Activated T-helper 1 cell treated with Interleukin-2 at 50 U/mL for 16 hours (primary cell): ENCODE measurements around the gene CPVL.
A peak's percentile ranks its signal among the peaks of the same experiment; 100 is the strongest.

Experiments
- DNase-seq: peaks from one replicate; pipeline ENCODE4 v3.0.0-alpha.2; 2020; ENCODE audit warnings: low read depth

CPVL gene

DNA sequence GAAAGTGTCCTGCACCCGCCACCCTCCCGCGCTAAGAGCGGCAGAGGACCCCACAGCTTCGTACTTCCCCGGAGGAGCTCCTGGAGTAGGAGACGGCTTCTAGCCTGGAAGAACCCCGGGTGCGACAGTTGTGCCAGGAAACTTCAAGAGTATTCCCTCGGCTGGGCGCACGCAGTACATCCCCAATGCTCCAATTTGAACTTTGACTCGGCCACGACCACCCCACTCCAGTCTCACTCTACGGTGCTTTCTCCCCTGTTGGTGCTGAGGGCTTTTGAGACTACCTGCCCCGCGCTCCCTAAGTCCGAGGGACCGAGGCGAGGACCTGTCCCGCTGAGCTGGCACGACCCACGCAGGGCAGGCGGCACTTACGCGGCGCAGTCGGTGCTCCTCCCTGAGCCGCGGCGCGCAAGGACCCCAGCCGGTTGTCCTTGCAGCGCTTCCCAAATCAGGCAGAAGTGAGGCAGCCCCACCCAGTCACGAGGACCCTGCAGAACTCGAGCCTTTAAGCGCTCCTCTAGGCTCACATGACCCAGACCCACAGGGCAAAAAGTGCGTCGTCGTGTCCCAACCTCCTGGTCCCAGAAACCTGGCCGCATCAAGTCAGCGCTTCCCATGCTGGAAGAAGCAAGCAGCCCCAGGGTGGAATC is at the start of gene CPVL:
Gene CPVL (minus strand): TSS at position 481 of the 650 bp plus-strand sequence. CDS start 25,476 bp downstream, outside the sequence.
- no peak for DNase-seq

DNA sequence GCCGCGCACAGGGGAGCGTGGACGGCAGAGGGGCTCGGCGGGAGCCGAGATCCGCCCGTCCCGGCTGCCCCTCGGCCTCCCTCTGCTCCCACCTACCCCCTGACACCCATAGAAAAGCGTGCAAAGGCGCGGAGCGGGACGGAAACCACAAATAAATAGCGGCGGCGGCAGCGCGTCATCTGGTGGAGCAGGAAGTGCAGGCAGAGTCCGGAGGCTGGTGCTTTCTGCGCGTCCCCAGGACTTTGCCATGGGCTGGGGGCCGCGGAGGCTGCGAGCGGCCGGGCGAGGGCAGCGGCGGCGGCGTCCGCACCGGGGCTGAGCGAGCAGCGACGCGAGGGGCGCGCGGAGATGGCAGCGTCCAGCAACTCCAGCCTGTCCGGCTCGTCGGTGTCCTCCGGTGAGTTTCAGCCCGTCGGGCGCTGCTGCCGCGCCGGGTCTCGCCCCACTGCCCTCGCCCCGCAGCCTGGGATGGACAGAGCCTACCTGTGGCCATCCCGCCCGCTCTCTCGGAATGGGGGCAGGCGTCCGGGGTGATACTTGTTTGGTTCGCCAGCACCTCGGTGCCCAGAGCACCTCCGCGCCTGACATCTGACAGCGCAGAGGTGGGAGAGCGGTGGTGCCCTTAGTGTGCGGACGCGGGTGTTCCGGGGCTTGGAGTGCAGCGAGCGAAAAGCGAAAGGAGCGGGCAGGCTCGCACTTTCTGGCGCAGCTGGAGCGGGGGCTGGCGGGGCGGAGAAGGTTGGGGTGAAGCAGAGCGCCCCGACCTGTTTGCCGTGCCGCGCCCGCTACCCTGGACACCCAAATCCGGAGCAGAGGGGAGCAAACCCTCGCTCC is 48.5 kb upstream of the CPVL start, which contains the start of gene CHN2:
Gene CHN2 (plus strand): TSS at position 182 of the 834 bp plus-strand sequence.
- DNase-seq: peak; percentile 25

DNA sequence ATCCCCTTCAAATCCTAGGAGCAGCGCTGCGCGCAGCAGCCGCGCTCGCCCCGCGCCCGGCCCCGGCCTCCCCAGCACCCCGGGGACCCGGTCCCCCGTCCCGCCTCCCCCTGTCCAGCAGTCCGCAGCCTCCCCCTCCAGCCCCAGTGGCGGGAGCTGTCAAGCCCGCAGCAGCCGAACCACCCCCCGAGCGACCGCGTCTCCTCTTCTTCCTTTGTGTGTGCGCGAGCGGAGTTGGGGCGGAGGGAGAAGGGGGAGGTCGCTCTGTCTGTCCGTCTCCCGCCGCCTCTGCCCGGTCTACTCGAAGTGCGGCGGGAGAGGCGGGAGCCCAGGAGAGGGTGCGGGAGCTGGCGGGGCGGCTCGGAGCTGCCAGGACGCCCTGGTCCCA is 47.9 kb upstream of the CPVL start:
- no peak for DNase-seq

DNA sequence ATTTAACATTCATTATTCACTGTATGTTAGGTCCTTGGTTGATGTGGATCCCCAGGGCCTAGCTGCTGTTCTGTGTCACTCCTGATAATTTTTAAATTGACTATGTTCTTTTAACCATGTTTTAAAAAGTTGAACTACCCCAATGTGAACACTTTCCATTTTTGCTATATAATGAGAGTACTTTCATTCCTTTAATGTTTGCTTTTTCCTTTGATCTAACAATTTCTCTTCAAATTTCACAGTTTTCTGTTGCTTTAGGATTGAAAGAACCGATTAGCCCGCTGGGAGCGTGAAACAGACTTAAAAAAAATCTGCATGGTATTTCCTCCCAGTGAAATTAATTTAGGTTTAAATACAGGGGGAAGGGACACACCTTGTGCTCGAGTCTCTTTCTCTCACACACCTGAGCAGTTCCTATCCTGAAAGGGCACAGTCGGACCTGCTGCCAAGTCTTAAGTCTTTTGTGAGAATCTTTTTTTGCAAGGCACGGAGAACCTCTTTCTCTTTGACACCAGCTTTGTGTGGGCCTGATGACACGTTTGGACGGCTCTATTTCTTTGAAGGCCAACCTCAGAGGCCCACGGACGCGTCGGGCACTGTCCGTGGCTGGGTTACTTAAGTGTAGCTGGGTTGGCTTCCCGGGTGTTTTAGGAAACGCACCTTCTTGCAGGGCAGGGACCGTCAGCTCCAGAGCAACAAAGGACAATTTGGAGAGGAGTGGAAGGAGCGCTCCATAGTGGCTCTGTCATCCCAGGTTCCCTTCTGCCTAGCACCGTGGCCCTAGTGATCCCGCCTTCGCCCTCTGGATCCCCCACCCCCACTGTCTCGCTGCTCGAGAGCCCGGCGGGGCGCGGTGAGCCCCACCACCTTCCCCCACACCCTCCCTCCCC is 47.2 kb upstream of the CPVL start:
- DNase-seq: no peak

DNA sequence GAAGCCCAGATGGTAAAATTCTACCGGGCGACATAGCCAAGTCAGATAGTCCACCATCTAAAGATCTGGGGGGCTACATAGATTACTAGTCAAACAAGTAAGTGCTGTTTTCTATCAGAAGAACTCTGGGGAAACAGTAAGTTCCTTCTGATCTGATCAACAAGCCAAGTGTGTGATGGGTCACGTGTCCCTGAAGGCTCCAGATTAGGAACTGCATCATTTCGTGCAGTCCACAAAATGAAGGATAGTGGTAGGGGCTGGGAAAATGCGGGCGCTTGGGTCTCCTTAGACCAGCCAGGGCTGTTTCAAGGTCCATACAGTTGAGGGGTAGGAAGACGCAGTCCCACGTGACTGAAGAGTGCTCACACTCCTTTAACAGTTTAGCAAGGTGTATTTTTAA is 46.5 kb upstream of the CPVL start:
- DNase-seq: no peak

DNA sequence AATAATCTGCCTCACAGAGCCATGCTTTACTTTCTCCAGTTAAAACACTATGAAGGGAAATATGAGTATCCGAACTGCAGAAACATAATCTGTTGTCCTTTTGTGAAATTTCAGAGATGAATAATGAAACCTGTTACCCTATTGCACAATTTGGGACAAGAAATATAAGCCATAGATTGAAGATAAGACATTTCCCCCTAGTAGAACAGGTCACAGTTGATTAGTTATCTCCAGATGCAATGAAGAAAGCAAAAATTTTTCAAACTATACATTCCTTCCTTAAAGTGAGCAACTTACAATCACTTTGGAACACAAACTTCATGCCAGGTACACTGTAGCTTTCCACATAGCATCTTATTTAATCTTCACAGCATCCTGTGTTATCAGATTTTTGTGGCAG is 46.0 kb upstream of the CPVL start:
- no peak for DNase-seq

DNA sequence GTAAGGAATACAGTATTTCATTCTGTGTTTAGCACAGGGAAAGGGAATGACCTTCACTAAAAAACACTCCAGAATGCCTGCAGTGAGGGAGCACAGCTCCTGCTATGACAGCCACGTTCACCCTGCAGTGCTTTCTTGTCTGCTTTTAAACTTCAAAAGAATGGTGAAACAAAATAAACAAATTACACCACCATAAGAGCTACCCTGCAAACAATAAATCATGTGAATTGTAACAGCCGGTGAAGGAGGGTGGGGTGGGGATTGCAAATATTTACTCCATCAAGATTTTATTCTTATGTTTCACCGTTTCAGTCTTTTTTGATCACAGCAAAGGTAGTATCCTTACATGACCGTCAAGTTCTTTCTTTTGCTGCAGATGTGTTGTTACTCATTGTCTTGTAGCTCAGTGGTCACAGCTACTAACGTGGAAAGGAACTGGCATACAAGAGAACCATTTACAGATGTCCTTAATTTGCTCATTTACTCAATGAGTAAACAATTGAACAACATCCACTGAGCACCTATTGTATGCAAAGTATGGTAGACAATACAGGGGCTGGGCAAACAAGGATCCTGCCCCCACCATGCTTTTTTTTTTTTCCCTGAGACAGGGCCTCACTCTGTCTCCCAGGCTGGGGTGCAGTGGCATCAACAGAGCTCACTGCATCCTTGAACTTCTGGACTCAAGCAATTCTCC is 44.2 kb upstream of the CPVL start:
- no peak for DNase-seq

DNA sequence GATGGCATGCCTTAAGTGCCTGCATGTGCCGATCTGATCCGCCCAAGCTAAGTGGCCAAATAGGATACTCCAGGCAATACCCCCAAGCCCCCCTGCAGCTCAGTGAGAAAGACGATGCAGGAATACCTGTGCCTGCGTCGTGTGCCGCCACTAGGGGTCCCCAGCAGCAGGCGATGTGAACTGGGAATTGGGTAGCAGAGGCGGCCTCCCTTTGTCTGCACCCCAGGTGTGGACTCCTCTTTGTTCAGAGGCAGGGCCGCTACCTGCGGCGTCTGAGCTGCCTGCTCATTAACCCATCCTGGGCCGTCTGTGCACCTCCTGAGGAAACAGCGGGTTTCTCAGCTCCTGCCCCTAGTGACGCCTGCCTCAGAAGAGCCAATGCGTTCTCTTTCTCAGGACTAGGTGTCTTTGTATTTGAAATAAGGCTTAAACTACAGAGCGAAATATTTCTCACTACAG is 43.4 kb upstream of the CPVL start:
- DNase-seq: no peak

DNA sequence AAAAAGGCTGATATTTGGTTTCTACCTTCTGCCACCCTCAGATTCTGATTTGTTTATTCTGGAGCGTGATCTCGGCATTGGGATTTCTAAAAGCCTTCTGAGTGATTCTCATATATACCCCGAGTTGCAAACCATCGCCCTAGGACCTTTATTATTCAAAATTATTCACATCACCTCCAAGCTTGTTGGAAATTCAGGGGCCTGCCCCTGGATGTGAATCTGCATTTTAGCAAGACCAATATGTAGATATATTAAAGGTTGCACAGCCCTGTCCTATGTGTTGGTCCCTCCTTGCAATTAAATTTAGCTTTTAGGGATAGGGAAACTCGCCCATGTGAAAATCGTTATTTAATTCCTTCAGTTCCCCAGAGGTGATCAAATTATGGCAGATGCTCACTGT is 39.3 kb upstream of the CPVL start:
- DNase-seq: no peak

DNA sequence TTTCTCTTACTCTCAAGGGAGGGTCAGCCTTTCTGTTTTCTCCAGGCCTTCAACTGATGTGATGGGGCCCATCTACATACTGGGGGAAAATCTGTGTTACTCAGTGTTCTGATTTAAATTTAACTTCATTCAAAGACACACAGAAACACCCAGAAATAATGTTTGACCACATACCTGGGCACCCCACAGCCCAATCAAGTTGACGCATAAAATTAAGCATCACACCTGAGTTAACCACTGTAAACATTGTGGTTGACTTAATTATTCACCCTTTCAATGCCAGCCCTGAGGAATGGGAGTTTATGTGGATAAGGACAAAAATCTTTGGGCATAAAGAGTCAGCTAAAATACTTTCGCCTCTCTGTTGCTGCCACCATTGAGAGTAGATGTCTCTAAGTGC is 38.3 kb upstream of the CPVL start:
- no peak for DNase-seq

DNA sequence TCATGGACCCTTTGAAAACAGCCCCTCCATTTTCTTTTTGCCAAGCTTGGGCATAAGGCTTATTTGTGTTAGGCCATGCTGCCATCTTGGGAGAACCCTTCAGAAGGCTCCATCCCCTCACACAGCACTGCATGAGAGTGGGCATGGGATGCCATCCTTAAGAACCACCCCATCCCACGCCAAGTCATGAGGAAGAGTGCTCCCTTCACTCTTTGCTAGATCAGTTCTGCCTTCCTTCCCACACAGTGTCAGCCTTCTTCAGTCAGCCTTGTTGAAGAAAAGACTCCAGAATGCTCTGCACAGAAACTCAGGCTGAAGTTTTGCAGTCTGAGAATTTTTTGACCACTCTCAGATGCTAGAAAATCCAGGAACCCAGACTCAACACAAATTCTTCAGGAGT is 32.8 kb upstream of the CPVL start:
- no peak for DNase-seq

DNA sequence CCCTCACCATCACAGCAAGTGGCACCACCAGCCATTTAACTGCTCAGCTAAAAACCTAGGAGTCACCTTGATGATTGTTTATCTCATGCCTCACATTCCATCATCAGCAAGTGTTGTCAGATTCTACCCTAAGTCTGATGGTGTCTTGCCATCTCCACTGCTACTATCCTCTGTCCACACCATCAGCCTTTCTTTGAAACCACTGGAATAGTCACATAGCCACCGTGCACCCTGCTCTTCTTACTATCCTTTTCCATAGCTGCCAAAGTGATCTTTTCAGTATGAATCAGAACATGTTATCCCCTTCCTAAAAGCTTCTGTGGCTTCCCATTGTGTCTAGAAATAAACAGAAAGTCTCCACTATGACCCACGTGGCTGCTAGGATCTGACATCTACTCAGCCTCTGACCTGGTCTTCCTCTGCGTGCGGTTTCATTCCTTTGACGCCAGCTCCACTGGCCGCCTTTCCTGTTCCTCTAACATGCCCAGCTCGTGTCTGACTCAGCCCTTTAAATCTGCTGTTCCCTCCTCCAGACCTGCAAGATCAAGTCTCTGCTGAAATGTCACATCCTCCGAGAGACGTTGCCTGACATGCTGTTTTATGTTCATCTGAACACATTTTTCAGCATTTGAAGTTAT is 31.7 kb upstream of the CPVL start:
- no peak for DNase-seq

DNA sequence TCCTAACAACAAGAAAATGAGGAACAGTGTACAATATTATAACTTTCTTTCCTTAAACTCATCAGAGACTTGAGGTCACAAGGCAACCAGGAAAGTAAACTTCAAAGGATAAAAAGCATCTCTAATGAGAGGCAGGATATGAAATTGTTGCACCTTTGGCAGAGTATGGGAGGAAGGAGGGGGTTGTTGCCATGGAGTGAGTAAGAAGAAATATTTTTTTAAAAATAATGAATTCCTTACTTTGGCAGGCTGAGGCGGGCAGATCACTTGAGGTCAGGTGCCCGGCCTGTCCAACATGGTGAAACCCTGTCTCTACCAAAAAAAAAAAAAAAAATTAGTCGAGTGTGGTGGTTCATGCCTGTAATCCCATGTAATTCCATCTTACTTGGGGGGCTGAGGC is 27.1 kb upstream of the CPVL start:
- DNase-seq: no peak

DNA sequence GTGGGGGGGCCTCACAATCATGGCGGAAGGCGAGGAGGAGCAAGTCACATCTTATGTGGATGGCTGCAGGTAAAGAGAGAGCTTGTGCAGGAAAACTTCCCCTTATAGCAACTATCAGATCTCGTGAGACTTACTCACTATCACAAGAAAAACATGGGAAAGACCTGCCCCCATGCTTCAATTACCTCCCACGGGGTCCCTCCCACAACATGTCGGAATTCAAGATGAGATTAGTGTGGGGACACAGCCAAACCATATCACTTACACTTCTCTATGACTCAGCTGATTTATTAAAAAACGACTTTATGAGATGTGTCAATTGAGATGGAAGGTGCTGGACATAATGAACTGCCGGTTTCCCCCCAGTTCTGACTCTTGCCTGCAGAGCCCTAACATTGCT is 24.4 kb upstream of the CPVL start:
- no peak for DNase-seq

DNA sequence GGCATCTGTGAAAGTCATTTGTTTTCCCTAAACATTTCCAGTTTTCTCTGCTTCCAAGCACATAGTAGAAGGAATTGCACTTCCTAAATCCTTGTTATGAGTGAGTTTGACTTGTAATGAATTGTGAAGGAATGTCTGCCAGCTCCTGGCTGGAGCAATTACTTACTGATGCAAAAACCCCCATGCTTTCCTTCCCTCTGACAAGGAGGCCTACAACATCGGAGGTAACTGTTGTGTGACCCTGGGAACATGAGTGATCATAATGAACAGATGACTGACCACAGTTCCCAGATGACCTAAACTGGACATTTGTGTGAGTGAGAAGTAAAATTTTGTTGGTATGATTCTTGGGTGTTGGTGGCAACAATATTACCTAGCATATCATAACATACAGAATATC is 21.4 kb upstream of the CPVL start:
- DNase-seq: no peak

DNA sequence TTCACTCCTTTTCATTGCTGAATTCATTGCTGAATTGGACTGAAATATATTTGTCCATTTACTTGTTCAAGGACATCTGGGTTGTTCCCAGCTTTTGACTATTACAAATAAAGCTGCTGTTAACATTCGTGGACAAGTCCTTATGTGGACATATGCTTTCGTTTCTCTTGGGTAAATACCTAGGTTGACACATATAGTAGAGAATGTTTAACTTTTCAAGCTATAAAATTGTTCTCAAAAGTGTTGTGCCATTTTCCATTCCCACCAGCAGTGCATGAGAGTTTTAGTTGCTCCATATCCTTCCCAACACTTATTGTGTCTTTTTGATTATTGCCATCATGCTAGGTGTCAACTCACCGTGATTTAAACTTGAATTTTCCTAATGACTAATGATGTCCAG is 17.5 kb upstream of the CPVL start:
- no peak for DNase-seq

DNA sequence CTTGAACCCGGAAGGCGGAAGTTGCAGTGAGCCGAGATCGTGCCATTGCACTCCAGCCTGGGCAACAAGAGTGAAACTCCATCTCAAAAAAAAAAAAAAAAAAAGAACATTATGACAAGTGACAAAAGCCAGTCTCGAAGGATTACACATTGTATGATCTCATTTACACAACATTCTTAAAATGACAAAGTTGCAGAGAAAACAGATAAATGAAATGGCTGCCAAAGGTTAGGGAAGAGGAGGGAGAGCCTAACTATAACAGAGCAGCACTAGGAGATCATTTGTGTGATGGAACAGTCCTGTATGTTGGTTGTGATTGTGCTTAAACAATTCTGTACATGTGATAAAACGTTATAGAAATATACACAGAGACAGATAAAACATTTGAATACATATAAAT is 16.2 kb upstream of the CPVL start:
- no peak for DNase-seq

DNA sequence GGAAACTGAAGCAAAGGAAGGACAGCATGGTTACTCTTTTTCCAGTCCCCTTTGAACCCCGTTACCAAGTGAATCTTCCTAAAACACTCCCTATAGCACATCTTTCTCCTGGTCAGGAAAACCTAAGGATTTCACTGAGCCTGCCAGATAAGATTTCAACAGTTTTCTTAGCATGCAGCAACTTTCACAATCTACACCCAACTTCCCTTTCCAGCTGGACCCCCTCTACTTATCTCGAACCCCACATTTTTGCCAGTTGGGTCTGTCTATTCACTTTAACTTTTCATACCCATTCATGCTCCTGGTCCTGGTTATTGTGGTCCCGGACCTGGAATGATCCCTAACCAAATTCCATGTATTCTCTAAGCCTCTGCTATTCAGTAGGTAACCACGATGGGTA is 14.9 kb upstream of the CPVL start:
- DNase-seq: no peak

DNA sequence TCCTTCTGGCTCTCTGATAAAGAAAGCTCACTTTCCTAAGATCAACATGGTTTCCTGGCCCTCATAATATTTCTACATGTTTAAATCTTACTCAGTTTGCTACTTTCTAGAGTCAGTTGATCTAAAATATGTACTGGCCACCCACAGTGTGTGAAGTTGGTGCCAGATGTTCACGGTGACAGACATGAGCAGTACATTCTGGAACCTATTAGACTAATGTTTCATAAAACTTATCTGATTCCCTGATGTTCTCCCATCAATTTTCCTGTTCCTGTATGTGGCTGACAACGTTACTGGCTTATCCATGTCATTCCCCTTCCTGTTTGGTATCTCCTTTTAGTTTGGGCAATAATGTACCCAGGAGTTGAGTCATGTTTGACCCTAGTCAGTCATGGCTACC is 13.7 kb upstream of the CPVL start:
- DNase-seq: no peak

DNA sequence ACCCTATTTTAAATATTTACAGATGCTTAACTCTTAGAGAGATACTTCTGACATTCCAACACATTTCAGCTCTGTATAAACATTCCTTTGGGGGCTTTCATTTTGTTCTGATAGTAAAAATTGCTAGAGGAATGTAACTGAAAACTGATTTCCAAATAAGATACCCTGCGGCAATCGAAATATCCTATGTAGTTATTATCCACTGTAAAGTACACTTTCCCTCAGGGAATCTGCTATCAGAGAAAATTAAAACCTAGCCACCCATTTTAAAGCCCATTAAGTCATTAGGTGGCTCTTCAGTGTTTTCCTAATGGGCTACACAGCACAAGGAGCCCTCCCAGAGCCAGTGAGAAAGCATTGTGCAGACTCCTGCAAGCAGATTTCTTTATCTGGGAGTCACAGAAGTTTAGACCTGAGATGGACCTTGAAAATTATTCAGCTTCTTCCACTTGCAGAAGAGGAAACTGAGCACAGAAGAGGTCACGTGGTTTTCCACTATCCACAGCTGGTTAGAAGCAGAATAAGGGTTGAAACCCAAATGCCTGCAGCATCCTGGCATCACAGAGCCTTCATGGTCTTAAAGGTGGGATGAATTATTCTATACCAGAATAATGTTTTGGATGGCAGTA is 12.6 kb upstream of the CPVL start:
- no peak for DNase-seq

DNA sequence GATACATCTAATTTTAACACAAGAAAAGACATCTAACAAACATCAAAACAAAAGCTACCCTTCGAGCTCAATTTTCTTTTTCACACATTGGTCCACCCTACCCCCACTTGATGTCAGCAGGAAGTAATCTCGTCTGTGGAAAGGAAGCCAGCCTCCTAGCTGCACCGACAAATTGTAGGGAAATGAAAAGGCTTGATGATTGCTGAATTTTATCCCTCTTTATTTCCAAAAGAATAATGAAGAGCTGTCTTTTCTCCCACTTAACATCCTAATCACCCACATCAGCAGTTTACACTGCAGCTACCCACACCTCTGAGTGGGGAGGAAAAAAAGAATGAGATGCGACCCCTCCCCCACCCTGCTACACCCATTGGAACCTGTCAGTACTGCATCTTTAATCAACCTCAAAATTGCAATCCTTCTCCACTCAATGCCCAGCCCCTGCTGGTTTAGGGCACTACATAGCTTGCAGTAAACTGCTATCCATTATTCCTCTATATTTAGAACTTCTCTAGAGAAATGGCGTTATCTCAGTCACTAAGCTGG is 10.6 kb upstream of the CPVL start:
- no peak for DNase-seq
